Pons (tissue), 1 donor: ENCODE measurements around the gene FSIP1.
A peak's percentile ranks its signal among the peaks of the same experiment; 100 is the strongest.

Source experiments
- DNase-seq: peaks from one replicate; pipeline ENCODE4 v3.0.0-alpha.2; 2016; ENCODE audit warnings: low spot score

FSIP1 gene

DNA sequence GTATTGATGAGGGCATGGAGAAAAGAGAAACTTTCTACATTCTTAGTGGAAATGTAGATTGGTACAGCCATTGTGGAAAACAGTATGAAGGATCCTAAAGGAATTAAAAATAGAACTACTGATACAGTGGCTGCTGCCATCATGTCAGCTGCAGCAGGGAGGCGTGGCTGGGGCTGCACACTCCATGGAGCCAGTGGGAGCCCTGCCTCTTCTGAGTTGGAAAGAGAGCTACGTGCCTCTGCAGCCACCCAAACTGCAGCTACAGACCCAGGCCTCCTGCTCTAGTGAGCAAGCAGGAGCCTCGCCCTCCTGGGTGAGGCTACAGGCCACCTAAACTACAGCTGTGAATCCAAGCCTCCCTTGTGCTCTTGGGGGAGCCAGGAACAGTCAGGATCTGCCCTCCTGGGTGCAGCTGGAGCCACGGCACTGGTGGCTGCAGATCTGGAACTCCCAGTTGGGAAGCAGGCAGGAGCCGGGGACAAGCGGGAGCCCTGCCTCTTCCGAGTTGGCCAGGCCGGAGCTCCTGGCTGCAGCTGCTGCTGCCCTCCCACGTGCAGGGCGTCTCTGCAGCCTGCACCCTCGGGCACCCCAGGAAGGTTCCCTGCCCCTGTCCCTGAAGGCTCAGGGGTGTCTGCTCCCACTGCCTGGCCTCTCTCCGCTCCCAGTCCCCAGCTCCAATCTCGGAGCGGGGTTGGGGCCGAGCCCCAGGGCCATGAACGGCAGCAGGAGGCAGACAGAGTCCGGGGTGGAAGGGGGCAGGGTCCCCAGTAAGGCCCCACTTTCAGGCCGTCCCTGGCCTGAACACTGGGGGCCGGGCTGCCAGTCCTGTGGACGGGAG lies 137.3 kb downstream of the FSIP1 start:
- no peak for DNase-seq

DNA sequence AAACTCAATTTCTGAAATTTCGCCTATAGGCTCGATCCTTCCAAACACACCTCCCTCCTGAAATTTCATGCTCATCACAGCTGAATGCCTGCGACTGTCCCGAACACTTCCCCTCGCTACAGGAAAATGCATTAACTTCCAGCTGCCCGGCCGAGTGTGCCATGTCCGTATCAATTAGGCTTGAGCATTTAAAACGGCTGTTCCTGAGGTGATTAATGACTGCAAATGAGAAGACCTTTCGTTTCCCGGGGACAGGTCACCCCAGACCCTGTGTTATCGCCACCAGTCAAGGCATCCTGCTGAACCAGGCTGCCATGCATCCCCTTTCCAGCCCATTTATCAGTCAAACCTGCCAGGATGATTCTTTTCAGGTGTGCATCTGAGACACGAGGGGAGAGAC lies 138.5 kb downstream of the FSIP1 start:
- no peak for DNase-seq

DNA sequence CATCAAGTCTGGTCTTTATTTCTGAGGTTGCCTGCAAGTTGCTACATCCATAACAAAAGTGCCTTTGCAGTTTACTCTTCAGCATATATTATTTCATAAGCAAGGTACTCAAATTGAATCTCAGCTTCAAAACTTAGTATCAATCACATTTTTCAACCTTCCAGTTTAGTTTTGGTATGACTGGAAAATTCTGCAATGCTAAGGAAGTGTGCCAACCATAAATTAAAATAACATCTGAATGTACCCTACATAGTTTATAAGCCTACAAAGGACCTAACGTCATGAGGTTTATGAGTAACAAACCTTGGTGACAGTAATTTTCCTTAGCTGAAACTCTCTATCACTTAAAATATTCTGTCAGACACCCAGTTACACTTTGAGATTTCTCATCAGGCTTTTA lies 138.9 kb downstream of the FSIP1 start:
- DNase-seq = no peak

DNA sequence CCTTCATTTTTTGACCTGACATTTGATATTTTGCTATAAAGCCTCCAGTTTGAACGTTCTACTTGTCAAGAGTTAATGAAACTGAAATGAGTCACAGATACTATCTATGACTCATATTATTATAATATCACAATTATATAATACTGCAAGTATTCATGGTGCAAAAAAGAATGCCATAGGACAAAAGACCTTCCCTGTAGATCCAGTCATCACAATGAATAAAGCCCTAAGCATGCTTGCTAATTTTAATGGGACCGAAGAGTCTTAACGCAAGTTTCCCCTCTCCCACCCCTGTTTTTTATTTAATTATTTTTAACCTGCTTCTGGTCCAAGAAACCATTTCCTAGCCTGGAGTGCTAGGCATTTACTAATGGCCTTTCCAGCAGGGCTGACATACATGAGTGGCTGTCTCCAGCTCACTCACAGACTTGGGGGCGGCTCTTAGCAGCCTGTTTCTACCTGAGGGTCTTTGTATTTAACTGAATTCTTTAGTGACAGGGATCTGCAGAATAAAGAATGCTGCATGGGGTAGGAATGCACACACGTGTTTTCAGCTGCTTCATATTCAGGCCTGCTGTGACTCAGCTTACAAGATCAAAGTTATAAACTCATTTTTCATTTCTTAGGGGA lies 140.5 kb downstream of the FSIP1 start:
- no peak for DNase-seq

DNA sequence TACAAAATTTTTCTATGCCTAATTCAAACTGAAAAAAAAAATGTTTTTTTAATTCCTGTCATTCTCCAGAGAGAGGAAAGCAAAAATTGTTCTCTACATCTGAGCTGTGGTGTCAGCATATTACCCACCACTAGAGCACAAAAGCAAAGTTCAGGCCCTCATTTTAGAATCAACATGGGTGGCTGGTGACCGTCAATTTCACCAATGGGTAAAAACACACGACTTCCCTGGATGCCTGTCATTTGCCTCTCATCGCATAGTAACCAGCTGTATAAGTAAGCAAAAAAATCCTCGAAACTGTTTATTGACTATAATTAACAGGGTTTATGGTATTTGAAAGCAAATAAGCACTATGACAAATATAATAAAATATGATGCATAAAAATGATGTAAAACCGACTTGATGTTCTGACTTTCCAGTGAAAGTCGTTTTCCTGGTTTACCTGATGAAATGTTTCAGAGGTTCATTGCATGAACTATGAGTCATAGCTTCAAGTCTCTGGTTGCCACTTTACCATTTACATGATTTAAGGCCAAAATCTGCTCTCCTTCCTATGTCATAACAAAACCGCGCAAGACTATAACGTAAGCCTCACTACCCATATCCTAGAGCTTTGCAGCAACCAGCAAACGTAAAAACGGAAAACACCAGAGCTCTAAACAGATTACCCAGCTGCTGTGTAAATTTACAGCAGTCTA lies 141.3 kb downstream of the FSIP1 start:
- no peak for DNase-seq

DNA sequence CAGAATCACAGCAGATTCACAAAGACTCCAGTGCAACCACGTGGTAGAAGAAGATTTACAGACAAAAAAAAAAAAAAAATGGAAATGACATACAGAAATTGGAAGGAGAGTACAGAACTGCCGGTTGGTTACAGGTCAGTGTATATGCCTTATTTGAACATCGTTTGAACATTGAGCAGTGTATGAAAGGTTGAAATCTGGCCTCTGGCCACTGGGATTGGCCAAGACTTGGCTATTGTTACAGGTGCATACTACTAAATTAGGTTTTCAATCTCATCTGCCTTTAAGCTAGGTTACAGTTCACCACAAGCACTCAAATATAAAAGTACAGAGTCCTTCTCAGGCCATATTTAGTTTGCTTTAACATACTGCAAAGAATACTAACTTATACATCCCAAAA lies 142.0 kb downstream of the FSIP1 start:
- no peak for DNase-seq

DNA sequence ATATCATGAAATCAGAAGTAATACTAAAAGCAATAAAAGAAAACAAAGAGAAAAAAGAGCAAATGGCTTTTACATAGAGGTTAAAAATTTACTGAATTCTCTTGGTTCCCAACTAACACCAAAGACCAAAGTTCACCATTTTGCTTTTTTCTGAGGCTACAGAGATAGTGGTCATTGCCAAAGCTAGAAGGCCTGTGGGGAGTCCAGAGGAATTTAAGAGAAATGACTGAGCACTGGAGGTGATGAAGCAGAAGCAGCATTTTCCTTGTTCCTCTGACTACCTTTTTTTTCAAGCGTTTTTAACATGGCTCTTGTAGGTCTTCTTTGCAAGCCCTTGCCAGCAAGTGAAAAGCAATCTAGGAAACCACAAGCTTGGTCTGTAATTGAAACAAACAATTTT lies 143.6 kb downstream of the FSIP1 start:
- DNase-seq = no peak

DNA sequence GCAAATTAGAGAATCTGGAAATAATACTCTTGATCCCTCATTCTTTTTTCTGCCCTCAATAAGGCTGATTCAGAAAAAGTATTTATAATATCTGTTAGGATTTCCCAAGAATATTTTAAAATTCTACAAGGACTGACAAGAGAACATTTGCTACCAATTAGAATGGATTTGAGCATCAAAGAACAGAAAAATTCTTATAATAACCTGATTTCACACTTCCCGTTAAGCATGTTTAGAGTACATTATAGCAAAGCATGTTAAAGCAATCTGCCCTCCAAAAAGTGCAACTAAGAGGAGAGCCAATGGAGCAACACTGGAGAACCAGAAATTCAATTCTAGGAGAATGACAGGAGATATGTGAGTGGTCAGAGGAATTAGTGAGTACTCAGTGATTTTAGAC lies 144.6 kb downstream of the FSIP1 start:
- no peak for DNase-seq

DNA sequence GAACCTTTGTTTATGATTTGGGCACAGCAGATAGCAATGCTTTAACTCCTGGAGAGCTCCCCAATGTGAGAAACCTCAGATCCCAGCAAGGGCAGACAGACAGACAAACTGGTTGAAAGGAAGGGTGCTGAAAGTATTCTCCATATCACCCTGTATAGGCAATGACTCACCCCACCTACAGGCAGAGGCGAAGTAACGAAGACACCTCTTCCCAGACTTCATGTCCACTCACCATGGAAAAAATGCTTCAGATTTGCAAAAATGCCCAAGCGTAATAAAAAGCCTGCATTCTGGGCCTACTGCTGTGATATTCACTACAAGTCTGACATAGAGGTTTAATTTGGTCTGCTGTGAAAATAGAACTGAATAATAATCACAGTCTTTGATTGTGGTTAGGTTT lies 151.3 kb downstream of the FSIP1 start:
- DNase-seq = no peak

DNA sequence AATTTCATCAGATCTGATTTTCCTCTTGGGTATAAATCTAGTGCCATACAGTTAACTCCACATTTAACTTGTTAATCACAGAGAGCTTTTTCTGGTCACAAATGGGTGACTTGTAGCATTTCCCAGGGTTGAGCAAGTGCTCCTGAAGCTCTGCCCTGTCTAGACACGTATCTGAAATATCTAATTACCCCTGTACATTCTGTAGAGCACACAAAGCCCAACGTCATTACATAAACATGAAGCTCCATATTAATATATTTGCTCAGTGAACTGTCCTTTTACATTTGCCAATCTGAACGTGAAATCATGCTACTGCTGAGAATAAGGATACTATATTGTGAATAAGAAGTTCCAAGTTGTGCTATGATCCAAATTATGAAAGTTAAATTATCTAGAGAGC lies 152.7 kb downstream of the FSIP1 start:
- no peak for DNase-seq

DNA sequence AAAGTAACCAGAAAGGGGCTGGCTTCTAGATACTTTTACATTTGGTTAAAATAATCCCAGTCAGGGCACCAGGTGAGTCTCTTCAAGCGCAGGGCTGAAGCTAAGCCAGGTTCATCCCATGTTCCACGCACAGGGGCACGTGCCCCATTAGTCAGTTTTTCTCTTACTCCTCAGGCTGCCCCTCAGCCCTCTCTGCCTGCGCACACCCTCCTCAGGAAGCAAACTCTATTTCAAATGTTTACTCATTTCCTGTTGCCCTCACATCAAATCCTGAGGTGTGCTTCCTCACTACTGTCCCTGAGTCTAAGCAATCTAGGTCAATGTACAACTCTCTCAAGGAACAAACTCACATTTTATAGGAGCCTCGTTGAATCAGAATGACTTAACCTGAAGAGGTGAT lies 153.3 kb downstream of the FSIP1 start:
- no peak for DNase-seq

DNA sequence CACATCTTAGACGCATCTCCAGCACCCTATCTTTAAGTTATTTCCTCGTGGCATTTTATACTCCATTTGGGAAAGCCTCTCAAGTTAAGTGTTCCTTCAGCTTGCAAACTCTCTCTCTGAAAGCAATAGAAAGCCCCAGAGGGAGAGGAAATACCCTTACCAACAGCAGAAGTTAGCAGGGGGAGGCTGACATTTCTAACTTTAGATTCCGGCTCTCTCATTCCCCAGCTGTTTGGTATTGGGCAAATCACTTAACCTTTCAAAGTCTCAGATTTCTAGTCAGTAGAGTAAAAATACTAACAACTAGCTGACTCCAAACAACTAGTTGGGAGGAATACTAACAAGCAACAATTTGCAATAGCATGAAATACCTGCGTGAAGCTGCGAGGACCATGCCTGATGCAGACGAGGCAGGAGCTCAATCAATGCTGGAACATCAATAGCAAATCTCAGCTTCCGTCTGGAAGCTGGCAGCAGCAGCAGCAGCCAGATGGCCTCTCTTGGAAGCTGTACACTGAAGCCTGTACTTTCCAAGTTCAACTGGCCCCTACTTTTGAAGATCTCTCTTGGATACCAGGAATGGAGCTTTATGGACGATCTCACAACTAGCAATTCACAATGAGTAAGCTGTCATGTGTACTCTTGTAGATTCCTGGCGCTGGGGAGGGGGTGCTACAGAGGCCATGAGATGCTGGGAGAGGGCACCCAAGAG lies 153.9 kb downstream of the FSIP1 start:
- DNase-seq = no peak

DNA sequence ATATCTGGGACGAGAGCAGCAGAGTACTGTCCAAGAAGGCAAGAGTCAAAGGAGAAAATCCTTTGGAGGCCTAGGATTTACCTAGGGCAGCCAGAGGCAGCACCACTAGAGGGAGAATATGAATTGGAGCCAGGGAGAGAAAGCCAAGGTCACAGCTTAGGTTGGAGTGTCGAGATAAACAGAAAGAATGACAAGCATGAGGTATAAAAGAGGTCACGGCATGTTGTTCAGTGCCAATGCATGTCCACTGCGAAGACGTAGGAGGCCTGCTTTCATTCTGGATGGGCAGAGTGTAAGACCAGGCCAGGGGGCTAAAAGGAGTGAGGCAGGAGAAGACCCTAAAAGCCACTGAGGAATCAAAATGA lies 154.5 kb downstream of the FSIP1 start:
- DNase-seq = no peak

DNA sequence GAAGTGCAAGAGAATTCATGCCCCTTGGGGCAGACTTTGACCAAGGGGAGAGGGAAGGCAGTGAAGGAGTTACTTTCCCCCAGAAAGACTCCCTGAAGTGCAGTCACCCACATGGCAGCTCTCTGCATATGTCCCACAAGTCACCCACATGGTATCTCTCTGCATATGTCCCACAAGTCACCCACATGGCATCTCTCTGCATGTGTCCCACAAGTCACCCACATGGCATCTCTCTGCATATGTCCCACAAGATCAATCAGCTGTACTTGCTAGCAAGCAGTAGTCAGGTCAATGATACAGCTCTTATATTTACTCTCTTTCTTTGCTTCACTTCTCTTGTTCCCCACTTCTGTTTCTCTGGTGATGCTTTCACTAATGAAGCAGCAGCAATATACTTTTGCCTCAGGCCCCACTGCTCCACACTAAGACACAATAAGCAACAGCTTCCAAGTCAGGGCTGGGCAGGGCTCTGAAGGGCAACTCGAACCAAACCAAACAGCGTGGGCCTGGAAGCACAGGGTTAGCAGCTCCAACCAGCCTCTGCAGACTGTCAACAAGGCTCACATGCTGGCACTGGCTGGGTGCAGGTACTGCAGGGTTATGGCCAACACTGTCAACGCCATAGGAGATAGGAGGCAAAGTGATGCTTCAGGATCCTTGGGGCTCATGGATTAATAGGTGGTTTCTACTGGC lies 155.0 kb downstream of the FSIP1 start:
- no peak for DNase-seq

DNA sequence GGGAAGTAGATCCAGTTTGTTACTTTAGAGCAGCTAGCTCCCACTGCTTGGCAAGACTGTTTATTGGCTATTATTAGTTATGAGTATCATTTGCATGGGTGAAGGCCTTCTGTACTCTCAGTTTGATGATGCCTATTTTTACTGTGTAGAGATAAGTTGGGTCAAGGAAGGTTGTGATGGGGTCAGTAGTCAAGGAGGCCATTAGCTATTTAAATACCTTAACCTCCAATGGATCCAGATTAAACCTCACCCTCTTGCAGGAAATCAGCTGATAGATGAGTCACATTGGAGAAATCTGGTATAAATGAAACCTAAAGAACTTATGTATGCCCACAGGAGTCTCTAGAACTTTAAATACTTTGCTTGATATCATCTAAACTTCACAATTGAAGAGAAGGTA lies 156.8 kb downstream of the FSIP1 start:
- no peak for DNase-seq

DNA sequence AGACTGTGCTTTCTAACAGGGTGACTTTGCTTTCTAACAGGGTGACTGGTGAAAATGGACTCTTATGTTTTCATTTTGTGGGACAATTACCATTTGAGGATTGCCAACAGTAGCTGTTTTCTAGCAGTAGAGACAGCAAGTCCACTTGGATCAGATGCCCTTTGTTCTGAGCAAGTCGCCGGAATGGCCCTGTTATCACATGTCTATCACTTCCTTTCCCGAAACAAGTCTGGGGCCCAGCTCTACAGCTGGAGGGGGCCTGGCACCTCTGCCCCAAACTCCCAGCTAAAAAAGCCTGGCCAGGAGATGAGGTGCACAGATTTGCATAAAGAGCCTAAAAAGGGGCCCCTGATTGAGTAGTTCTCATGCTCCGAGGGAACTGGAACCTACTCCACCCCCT lies 157.2 kb downstream of the FSIP1 start:
- peak; percentile 32 for DNase-seq

DNA sequence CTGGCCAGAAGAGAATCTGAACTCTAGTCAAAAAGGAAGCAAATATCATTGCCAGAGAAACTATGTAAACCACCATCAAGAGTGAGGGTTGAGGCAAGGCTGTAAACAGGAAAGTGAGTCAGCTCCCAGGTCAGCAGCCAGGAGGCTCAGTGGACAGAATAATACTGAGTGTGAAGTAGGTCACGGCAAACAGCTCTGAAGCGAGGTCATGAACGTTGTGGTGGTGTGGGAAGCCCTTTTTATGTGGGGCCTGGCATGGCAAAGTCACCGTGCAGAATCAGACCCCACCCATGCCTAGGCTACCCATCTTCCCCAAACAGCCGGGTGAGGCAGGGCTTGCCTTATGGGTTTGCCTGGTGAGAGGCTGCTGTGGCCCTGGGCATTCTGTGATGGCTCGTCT lies 157.8 kb downstream of the FSIP1 start:
- DNase-seq = peak; percentile 26

DNA sequence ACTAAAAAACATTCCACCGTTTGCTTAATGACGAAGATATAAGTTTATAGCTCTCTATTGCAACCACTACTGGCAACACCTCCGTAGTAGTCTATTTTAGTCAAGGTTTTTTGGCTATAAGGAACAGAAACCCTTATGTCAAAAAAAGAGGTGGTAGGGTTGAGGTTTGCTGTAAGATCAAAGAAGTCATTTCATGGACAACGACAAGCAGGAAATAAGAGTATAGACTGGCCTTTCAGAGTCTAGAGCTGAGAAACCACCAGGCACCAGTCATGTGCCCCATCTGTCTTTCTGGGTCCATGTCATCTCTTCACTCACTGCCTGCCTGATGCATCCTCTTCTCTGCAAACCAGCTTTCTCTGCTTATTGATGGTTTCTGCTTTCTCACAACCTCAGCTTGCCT lies 159.1 kb downstream of the FSIP1 start:
- DNase-seq = no peak

DNA sequence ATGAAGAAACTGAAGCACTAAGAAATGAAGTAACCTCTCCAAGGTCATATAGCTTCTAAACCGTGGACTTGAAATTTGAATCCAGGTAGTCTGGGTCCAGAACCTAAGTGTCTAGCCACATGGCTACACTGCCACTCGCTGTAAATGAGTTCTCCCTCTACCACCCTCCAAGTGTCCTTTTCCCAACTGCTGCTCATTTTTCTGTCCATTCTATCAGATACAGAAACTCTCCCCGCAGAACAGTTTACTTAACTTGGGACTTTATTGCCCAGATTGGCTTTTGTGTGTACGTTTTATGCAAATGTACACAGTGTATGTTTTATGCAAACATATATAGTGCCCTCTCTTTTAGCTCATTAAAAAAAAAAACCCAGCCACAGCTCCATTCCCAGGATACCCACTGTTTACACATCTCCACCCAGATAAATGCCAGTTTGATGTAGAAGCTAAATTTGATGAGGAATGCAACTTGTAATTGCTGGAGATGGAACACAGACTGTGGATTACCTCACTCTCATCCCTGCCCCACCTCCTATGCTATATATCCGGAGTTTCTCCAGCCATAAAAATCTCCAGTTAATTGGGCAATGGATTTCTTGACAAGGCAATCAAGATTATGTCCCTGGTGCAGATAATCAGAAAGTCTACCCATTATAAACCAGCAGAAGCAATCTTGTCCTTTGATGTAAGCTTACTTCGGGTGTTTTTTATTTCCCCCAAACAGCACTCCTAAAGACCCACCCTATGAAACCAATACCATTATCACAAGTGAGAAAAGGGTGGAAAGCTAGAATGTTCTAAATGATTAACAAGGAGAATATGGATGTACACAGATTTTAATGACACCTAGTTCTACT lies 159.8 kb downstream of the FSIP1 start:
- DNase-seq = no peak

DNA sequence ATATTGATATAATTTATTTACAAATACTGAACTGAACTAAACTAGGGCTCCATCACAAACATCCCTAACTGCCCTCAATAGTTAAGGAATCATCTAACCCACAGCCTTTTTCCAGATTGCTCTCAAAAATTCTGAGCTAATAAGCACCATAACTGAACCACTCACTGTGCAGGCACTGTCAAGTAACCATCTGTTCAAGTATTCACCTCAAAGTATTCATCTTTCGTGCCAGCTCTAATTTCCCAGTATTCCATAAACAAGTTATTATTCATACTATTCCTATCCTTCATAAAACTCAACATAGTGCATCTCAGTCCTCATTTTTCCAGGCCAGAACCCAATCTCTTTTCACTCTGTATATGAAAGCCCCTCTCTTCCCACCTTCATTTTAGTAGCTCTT lies 160.7 kb downstream of the FSIP1 start:
- DNase-seq = no peak

DNA sequence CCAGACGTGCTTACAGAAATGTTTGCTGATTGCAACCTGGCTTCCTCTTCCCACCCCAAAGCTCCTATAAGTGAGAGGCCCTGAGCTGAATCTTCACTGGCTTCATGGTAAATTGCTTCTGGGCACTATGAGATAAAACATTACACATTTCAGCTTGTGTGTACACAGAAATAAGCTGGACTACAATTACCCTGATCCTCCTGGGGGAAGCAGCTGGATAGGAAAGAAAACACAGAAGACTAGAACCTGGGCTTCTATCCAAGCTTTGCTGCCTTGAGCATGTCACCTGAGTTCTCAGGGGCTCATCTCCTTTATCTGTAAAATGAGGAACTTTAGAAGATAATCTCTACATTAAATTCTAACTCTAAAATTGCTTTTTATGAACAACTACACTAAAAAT lies 161.4 kb downstream of the FSIP1 start:
- no peak for DNase-seq
